DMS153 treated with DMSO at 0.1 percent for 48 hours (cell line): ENCODE results near the gene TBC1D14.
"Not testable (repeated sequence)": the region's sequence is repeated elsewhere in the genome, so short reads cannot be mapped to it uniquely, and the experiment has no call there.

ENCODE experiments used
- DNase-seq: peaks from one replicate; lab custom pipeline; 2025; ENCODE audit not compliant: unreplicated experiment; lab: John Stamatoyannopoulos, UW

Gene TBC1D14

GRCh38 chr4:6967846-6968340 lies 58.3 kb downstream of the TBC1D14 start:
- DNase-seq: no peak

GRCh38 chr4:6968496-6968895 lies 58.9 kb downstream of the TBC1D14 start:
- no peak for DNase-seq

- DNase-seq: no peak
Observed at GRCh38 chr4:6969826-6970800, 60.5 kb downstream of the TBC1D14 start.

- no peak for DNase-seq
Observed at GRCh38 chr4:6971536-6972374, 62.1 kb downstream of the TBC1D14 start.

GRCh38 chr4:6972375-6972650 lies 62.7 kb downstream of the TBC1D14 start:
- no peak for DNase-seq

- no peak for DNase-seq
Observed at GRCh38 chr4:6972911-6973310, 63.3 kb downstream of the TBC1D14 start.

- DNase-seq: no peak
Observed at GRCh38 chr4:6974138-6974848, 64.7 kb downstream of the TBC1D14 start.

GRCh38 chr4:6977846-6978245 lies 68.2 kb downstream of the TBC1D14 start:
- DNase-seq: not testable (repeated sequence)

GRCh38 chr4:6983544-6984142 lies 74.0 kb downstream of the TBC1D14 start:
- DNase-seq: no peak

- DNase-seq: no peak
Observed at GRCh38 chr4:6984612-6985425, 75.2 kb downstream of the TBC1D14 start.

- no peak for DNase-seq
Observed at GRCh38 chr4:6986072-6986780, 76.6 kb downstream of the TBC1D14 start.

GRCh38 chr4:6986781-6987587 lies 77.4 kb downstream of the TBC1D14 start:
- peak; percentile 40 for DNase-seq

GRCh38 chr4:6987588-6987961 lies 77.9 kb downstream of the TBC1D14 start:
- no peak for DNase-seq

GRCh38 chr4:6988016-6988715 lies 78.5 kb downstream of the TBC1D14 start:
- DNase-seq: no peak

- DNase-seq: no peak
Observed at GRCh38 chr4:6989331-6989923, 79.8 kb downstream of the TBC1D14 start.

GRCh38 chr4:6990661-6991060 lies 81.0 kb downstream of the TBC1D14 start:
- DNase-seq: no peak

- no peak for DNase-seq
Observed at GRCh38 chr4:6991249-6991648, 81.6 kb downstream of the TBC1D14 start.
